Neural progenitor cell (in vitro differentiated cells): Measurements from ENCODE around the gene ATE1.

ENCODE experiments used
- CTCF ChIP-seq: fragments of 200-600 bp; sonication (generic); IDR thresholded peaks from 2 replicates; pipeline ENCODE4 v1.5.1; 2017; ENCODE audit warnings: antibody characterized with exemption, mild to moderate bottlenecking
- EZH2 ChIP-seq: fragments of 200-600 bp; sonication (generic); IDR thresholded peaks from 2 replicates; pipeline ENCODE4 v1.6.1; 2017; ENCODE audit warnings: antibody characterized with exemption, mild to moderate bottlenecking, moderate library complexity

GRCh38 chr10:121928528-121928884 lies 675 bp upstream of the ATE1 start:
- TF ChIP-seq CTCF (no peak), EZH2 (no peak)
